Vagina (tissue), 2 donors: ENCODE results near the gene TAS2R7. TPM values are rescaled to one million over a fixed set of nuclear protein-coding genes. Genes with fewer than 3 reads are reported as not detected.

ENCODE experiments used
- DNase-seq, 2 donors: peaks; one replicate each; pipeline ENCODE4 v3.0.0-alpha.2; 2017; ENCODE audit errors: extremely low spot score in 2 of 2
- H3K27ac ChIP-seq: fragments of 200-600 bp; sonication (generic); one replicate; pipeline ENCODE4 v1.5.1; 2019
- H3K27me3 ChIP-seq: fragments of 200-600 bp; sonication (generic); one replicate; pipeline ENCODE4 v1.5.1; 2019
- H3K36me3 ChIP-seq, 2 donors: fragments of 200-600 bp; sonication (generic); one replicate each; pipeline ENCODE4 v1.5.1; 2017 to 2019
- H3K4me1 ChIP-seq: fragments of 200-600 bp; sonication (generic); one replicate; pipeline ENCODE4 v1.5.1; 2019
- H3K4me3 ChIP-seq, 2 donors: fragments of 200-600 bp; sonication (generic); 1 replicate in 1 of 2; 2 replicates in 1 of 2; pipeline ENCODE4 v1.5.1; 2016 to 2019
- H3K9me3 ChIP-seq: fragments of 200-600 bp; sonication (generic); one replicate; pipeline ENCODE4 v1.5.1; 2019
- CTCF ChIP-seq, 3 experiments: fragments of 450-650 bp in 2 of 3; fragments of 200-600 bp in 1 of 3; sonication (generic) in 1 of 3; IDR thresholded peaks; one replicate each; pipeline ENCODE4 v1.5.1; 2017 to 2019; ENCODE audit warnings: antibody characterized with exemption in 3 of 3, mild to moderate bottlenecking in 2 of 3, moderate library complexity in 2 of 3
- POLR2A ChIP-seq, 2 donors: fragments of 450-650 bp; IDR thresholded peaks; one replicate each; pipeline ENCODE4 v1.6.1; 2017; ENCODE audit warnings: antibody characterized with exemption in 2 of 2, mild to moderate bottlenecking in 2 of 2, moderate library complexity in 2 of 2
- POLR2AphosphoS5 ChIP-seq, 2 donors: sonication (generic); formaldehyde crosslinking; IDR thresholded peaks; one replicate each; pipeline ENCODE4 v1.9.0; 2017; ENCODE audit warnings: antibody characterized with exemption in 2 of 2, mild to moderate bottlenecking in 2 of 2, low read depth in 1 of 2; ENCODE audit not compliant: insufficient read depth in 1 of 2
- intact Hi-C: fragments of 100-400 bp; cut with DNase I; formaldehyde crosslinking; loops from one replicate; pipeline ENCODE4 v1.15.1; 2023
- total RNA-seq: library from RNA; depleted of rRNA; stranded (reverse); fragments of >200 nt; gene quantifications from one replicate; pipeline ENCODE4 v1.2.3, GENCODE V29; 2016

The TAS2R7 gene
- total RNA-seq = not detected

GRCh38 chr12:10802587-10802986 is at the start of gene TAS2R7:
Gene TAS2R7, minus strand, starts transcription at chr12:10802627. Its CDS starts 57 bp downstream, at chr12:10802570.
- Histone ChIP-seq H3K27ac (no peak within 1 kb of the TSS), H3K36me3 (no peaks in the 10 kb centered on the region), H3K9me3 (no peaks in the 10 kb centered on the region), H3K4me3 (no peak within 1 kb of the TSS), H3K4me1 (no peaks in the 10 kb centered on the region), H3K27me3 (no peaks in the 10 kb centered on the region)
- no peak for DNase-seq
- intact Hi-C loops = no loop called here
- TF ChIP-seq CTCF (IDR thresholded peaks at IDR 0.05) = no peak
- TF ChIP-seq POLR2AphosphoS5 (IDR thresholded peaks at IDR 0.05; ENCODE audit: insufficient read depth in 1 of 2, low read depth in 1 of 2) = no peak

DNA sequence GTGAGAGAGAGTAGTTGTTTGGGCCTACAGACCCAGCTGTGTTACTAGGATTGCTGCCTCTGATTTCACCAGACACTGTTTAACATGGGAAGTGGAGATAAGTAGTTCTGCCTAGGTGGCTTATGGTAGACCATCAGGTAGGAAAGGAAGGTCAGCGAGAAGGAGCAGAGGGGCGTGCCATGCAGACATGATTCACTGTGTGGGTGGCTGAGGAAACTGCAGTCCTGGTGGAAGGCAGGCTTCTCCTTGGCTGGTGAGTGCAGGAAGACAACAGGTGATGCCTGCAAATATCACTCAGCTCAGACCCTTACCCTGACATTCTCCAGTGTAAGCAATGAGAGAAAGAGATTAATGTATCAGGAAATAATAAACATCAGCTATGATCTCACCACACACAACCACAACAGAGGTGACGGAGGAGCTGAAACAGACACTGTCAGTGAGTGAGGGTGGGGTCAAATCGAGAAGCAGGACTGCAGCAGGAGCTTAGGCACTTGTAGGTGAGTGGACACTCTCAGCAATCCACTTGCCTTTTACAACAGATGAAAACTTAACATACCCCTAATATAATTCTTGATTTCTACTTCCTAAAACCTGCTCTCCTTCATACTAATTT is 48.9 kb upstream of the TAS2R7 start:
- Histone ChIP-seq H3K27me3 (no peaks in the 10 kb centered on the region), H3K4me1 (no peaks in the 10 kb centered on the region), H3K4me3 (no peak overlapping the region), H3K9me3 (peaks cover 10% of the 10 kb centered on the region), H3K36me3 (no peaks in the 10 kb centered on the region), H3K27ac (no peak overlapping the region)
- no peak for DNase-seq
- intact Hi-C loops = no loop called here
- no peak for TF ChIP-seq POLR2AphosphoS5 (IDR thresholded peaks at IDR 0.05; ENCODE audit: insufficient read depth in 1 of 2, low read depth in 1 of 2)
- no peak for TF ChIP-seq POLR2A (IDR thresholded peaks at IDR 0.05)
- no peak for TF ChIP-seq CTCF (IDR thresholded peaks at IDR 0.05)

- DNase-seq = no peak
- Histone ChIP-seq H3K27me3 (no peaks in the 10 kb centered on the region), H3K9me3 (no peaks in the 10 kb centered on the region), H3K4me1 (no peaks in the 10 kb centered on the region), H3K36me3 (no peaks in the 10 kb centered on the region), H3K4me3 (no peak within 1 kb of the TSS), H3K27ac (no peak within 1 kb of the TSS)
- TF ChIP-seq CTCF (IDR thresholded peaks at IDR 0.05) = no peak
- no peak for TF ChIP-seq POLR2AphosphoS5 (IDR thresholded peaks at IDR 0.05; ENCODE audit: insufficient read depth in 1 of 2, low read depth in 1 of 2)
- no peak for TF ChIP-seq POLR2A (IDR thresholded peaks at IDR 0.05)
- intact Hi-C loops = no loop called here
These were observed 47.0 kb upstream of the TAS2R7 start, which contains the start of gene PRR4 for GRCh38 chr12:10849425-10849878. Gene PRR4, minus strand, starts transcription at chr12:10849475. Its CDS starts 38 bp downstream, at chr12:10849437.

- H3K36me3 ChIP-seq = no peaks in the 10 kb centered on the region
- H3K27ac ChIP-seq = no peak overlapping the region
- no peaks in the 10 kb centered on the region for H3K9me3 ChIP-seq
- no peaks in the 10 kb centered on the region for H3K27me3 ChIP-seq
- H3K4me3 ChIP-seq = no peak overlapping the region
- no peaks in the 10 kb centered on the region for H3K4me1 ChIP-seq
- no peak for DNase-seq
- intact Hi-C loops = no loop called here
- no peak for TF ChIP-seq CTCF (IDR thresholded peaks at IDR 0.05)
- no peak for TF ChIP-seq POLR2A (IDR thresholded peaks at IDR 0.05)
- no peak for TF ChIP-seq POLR2AphosphoS5 (IDR thresholded peaks at IDR 0.05; ENCODE audit: insufficient read depth in 1 of 2, low read depth in 1 of 2)
These were observed 45.3 kb upstream of the TAS2R7 start for GRCh38 chr12:10847744-10848143.

DNA sequence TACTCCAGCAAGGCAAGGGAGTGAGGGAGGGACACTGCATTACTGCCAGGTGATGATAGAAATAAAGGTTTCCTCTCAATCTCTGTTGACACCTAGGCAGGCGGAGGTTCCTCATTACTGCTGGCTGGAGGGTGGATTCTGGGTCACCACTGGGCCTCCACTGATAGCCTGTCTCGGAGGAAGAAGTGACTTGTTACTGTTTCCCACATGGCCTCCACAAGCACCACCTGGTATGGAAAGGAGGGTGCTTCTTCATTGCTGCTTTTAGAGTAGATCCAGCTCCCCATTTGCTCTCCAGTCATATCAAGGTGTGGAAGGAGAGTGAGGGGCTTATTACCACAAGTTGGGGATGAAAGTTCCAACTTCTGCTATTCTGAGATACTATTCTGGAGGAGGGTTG is 40.4 kb upstream of the TAS2R7 start:
- intact Hi-C loops = no loop called here
- TF ChIP-seq POLR2AphosphoS5 (IDR thresholded peaks at IDR 0.05; ENCODE audit: insufficient read depth in 1 of 2, low read depth in 1 of 2) (no peak), CTCF (IDR thresholded peaks at IDR 0.05) (no peak), POLR2A (IDR thresholded peaks at IDR 0.05) (no peak)
- H3K27me3 ChIP-seq = no peaks in the 10 kb centered on the region
- DNase-seq = no peak
- no peak overlapping the region for H3K27ac ChIP-seq
- H3K9me3 ChIP-seq = no peaks in the 10 kb centered on the region
- H3K4me3 ChIP-seq = no peak overlapping the region
- peaks cover 0 to 4% of the 10 kb centered on the region in 2 donors for H3K36me3 ChIP-seq
- H3K4me1 ChIP-seq = no peaks in the 10 kb centered on the region
